HepG2 (cell line): Measurements from ENCODE around the gene NPBWR2. TPM values are rescaled to one million over a fixed set of nuclear protein-coding genes. Genes with fewer than 3 reads are reported as not detected.
A peak's percentile ranks its signal among the peaks of the same experiment; 100 is the strongest.

Experiments
- ADNP ChIP-seq: sonication (generic); formaldehyde crosslinking; IDR thresholded peaks from 2 replicates; pipeline ENCODE4 v1.4.0; 2020; ENCODE audit warnings: missing genetic modification reagents
- ARID2 ChIP-seq: sonication (generic); formaldehyde crosslinking; IDR thresholded peaks from 2 replicates; pipeline ENCODE4 v1.8.1; 2022; ENCODE audit warnings: mild to moderate bottlenecking, missing genetic modification reagents, borderline replicate concordance
- ARID3A ChIP-seq: IDR thresholded peaks from 2 replicates; pipeline ENCODE4 v1.6.1; 2012; ENCODE audit warnings: low read depth, low read length, improper control_type of control experiment
- ATF4 ChIP-seq, 2 experiments: fragments of 450-650 bp in 1 of 2; sonication (generic) in 1 of 2; formaldehyde crosslinking; IDR thresholded peaks; 2 replicates each; pipeline versions ENCODE4 v1.5.0 to v1.8.0; 2020 to 2022; ENCODE audit warnings: mild to moderate bottlenecking in 1 of 2, missing genetic modification reagents in 1 of 2
- GATA4 ChIP-seq: sonication (generic); IDR thresholded peaks from 2 replicates; pipeline ENCODE4 v1.6.1; 2016; ENCODE audit warnings: antibody characterized with exemption, low read depth, borderline replicate concordance
- GPBP1L1 ChIP-seq: sonication (generic); formaldehyde crosslinking; IDR thresholded peaks from 2 replicates; pipeline ENCODE4 v1.5.0; 2020; ENCODE audit warnings: mild to moderate bottlenecking, missing genetic modification reagents
- HCFC1 ChIP-seq: fragments of 150-350 bp; IDR thresholded peaks from 2 replicates; pipeline ENCODE4 v1.6.1; 2014; ENCODE audit warnings: low read depth, low read length
- HNRNPK ChIP-seq: fragments of 200-400 bp; formaldehyde crosslinking; IDR thresholded peaks from 2 replicates; pipeline ENCODE4 v1.6.1; 2018; ENCODE audit warnings: low read length, low read depth, moderate library complexity, mild to moderate bottlenecking; ENCODE audit not compliant: poor library complexity, severe bottlenecking
- MIER2 ChIP-seq: IDR thresholded peaks from 2 replicates; pipeline ENCODE4 v1.6.1; 2016; ENCODE audit warnings: missing biosample characterization, missing genetic modification reagents
- NFRKB ChIP-seq: fragments of 450-650 bp; IDR thresholded peaks from 2 replicates; pipeline ENCODE4 v1.6.1; 2017
- PTBP1 ChIP-seq: fragments of 200-400 bp; formaldehyde crosslinking; IDR thresholded peaks from 2 replicates; pipeline ENCODE4 v1.6.1; 2018; ENCODE audit warnings: low read length, low read depth; ENCODE audit not compliant: poor library complexity, severe bottlenecking
- RELA ChIP-seq: sonication (generic); formaldehyde crosslinking; IDR thresholded peaks from 2 replicates; pipeline ENCODE4 v1.4.0; 2020; ENCODE audit warnings: missing genetic modification reagents
- SKI ChIP-seq: fragments of 450-650 bp; IDR thresholded peaks from one replicate; pipeline ENCODE4 v1.6.1; 2018; ENCODE audit warnings: mild to moderate bottlenecking; ENCODE audit not compliant: partially characterized antibody
- SMARCC2 ChIP-seq: fragments of 450-650 bp; IDR thresholded peaks from 2 replicates; pipeline ENCODE4 v1.6.1; 2017; ENCODE audit warnings: antibody characterized with exemption, mild to moderate bottlenecking
- TBX2 ChIP-seq: sonication (generic); formaldehyde crosslinking; IDR thresholded peaks from 2 replicates; pipeline ENCODE4 v1.5.0; 2020; ENCODE audit warnings: missing genetic modification reagents, mild to moderate bottlenecking, borderline replicate concordance
- ZBTB14 ChIP-seq: sonication (generic); formaldehyde crosslinking; IDR thresholded peaks from 2 replicates; pipeline ENCODE4 v1.4.0; 2020; ENCODE audit warnings: missing genetic modification reagents
- ZNF383 ChIP-seq: sonication (generic); formaldehyde crosslinking; IDR thresholded peaks from 2 replicates; pipeline ENCODE4 v1.4.0; 2020; ENCODE audit warnings: missing genetic modification reagents, mild to moderate bottlenecking, borderline replicate concordance
- ZNF441 ChIP-seq: sonication (generic); formaldehyde crosslinking; IDR thresholded peaks from 2 replicates; pipeline ENCODE4 v1.7.0; 2021; ENCODE audit warnings: missing genetic modification reagents, borderline replicate concordance
- ZNF549 ChIP-seq: sonication (generic); formaldehyde crosslinking; IDR thresholded peaks from 2 replicates; pipeline ENCODE4 v1.5.0; 2020; ENCODE audit warnings: missing genetic modification reagents
- ZNF710 ChIP-seq: sonication (generic); formaldehyde crosslinking; IDR thresholded peaks from 2 replicates; pipeline ENCODE4 v1.5.0; 2020; ENCODE audit warnings: mild to moderate bottlenecking, missing genetic modification reagents, borderline replicate concordance
- ZNF784 ChIP-seq: sonication (generic); formaldehyde crosslinking; IDR thresholded peaks from 2 replicates; pipeline ENCODE4 v1.5.1; 2020; ENCODE audit warnings: missing genetic modification reagents, mild to moderate bottlenecking, borderline replicate concordance
- ZSCAN5A ChIP-seq: sonication (generic); formaldehyde crosslinking; IDR thresholded peaks from 2 replicates; pipeline ENCODE4 v1.8.0; 2022; ENCODE audit warnings: mild to moderate bottlenecking, missing genetic modification reagents, borderline replicate concordance
- polyA plus RNA-seq, 8 experiments: library from polyadenylated mRNA; depleted of rRNA in 3 of 8; stranded (reverse) in 7 of 8; unstranded in 1 of 8; fragments of >200 nt; fragmentation: Illumina TruSeq in 4 of 8; extraction: Trizol in 4 of 8; gene quantifications; 2 replicates each; pipeline versions ENCODE4 v1.2.1 to v1.2.3, GENCODE V29; 2011 to 2016; ENCODE audit warnings: low read depth in 4 of 8, missing spikeins in 1 of 8, mixed read lengths in 1 of 8; ENCODE audit not compliant: insufficient read depth in 1 of 8
- total RNA-seq, 5 experiments: library from RNA; depleted of rRNA; stranded (reverse); fragments of >200 nt; fragmentation: Illumina TruSeq; extraction: Trizol; gene quantifications; 2 replicates each; pipeline ENCODE4 v1.2.3, GENCODE V29; 2016; ENCODE audit warnings: low read depth in 1 of 5

Gene NPBWR2
- total and polyA plus RNA-seq, 2 of the 13 experiments (the other 11 are each of a cell fraction or from before 2014, with no cell fraction given), result not detected

- TF ChIP-seq NFRKB, result no peak
- no peak for TF ChIP-seq ARID2 (CRISPR knock-in tag)
- TF ChIP-seq ADNP (CRISPR knock-in tag), result no peak
- 0 out of 2 replicates have a peak, but pooled peaks have one; percentile 4 for TF ChIP-seq ZNF710 (CRISPR knock-in tag)
- no peak for TF ChIP-seq HNRNPK
- no peak; the same call in 1 of the 2 replicates for TF ChIP-seq ZNF441 (CRISPR knock-in tag)
- TF ChIP-seq ZSCAN5A (CRISPR knock-in tag), result no peak
- TF ChIP-seq ZNF549 (CRISPR knock-in tag), result no peak
- TF ChIP-seq ZBTB14, result peak; percentile 50; the same call in 1 of the 2 replicates
- TF ChIP-seq ZNF383 (CRISPR knock-in tag), result no peak
- no peak for TF ChIP-seq ATF4 (CRISPR knock-in tag; IDR thresholded peaks at IDR 0.05)
- TF ChIP-seq MIER2, result 0 out of 2 replicates have a peak, but pooled peaks have one; percentile 10
- no peak for TF ChIP-seq ZNF784 (CRISPR knock-in tag)
- TF ChIP-seq SMARCC2, result no peak
- TF ChIP-seq TBX2, result 0 out of 2 replicates have a peak, but pooled peaks have one; percentile 23
- TF ChIP-seq HCFC1, result no peak
- no peak for TF ChIP-seq GPBP1L1 (CRISPR knock-in tag)
- TF ChIP-seq ARID3A, result no peak
- no peak for TF ChIP-seq SKI
- no peak for TF ChIP-seq GATA4
- TF ChIP-seq PTBP1, result no peak
- TF ChIP-seq RELA, result no peak
Observed at GRCh38 chr20:64056639-64056888, 50.8 kb downstream of the NPBWR2 start (continued).
